SK-N-SH treated with all-trans-retinoic acid at 6 μM for 48 hours (cell line): ENCODE results near the gene KAT2B.

ENCODE experiments used
- BACH2 ChIP-seq: fragments of 250-450 bp; sonication (Bioruptor Pico); IDR thresholded peaks from 2 replicates; pipeline ENCODE4 v1.9.0; 2021; ENCODE audit warnings: mild to moderate bottlenecking, borderline replicate concordance
- CSDC2 ChIP-seq: fragments of 250-450 bp; sonication (Bioruptor Pico); IDR thresholded peaks from 2 replicates; pipeline ENCODE4 v1.5.0; 2020; ENCODE audit warnings: mild to moderate bottlenecking, moderate library complexity
- CSRNP3 ChIP-seq: fragments of 250-450 bp; sonication (Bioruptor Pico); IDR thresholded peaks from 2 replicates; pipeline ENCODE4 v1.5.1; 2021; ENCODE audit warnings: mild to moderate bottlenecking, moderate library complexity
- GLIS3 ChIP-seq: fragments of 250-450 bp; sonication (Bioruptor Pico); IDR thresholded peaks from 2 replicates; pipeline ENCODE4 v1.5.0; 2020; ENCODE audit warnings: mild to moderate bottlenecking, moderate library complexity
- ISL1 ChIP-seq: fragments of 250-450 bp; sonication (Bioruptor Pico); IDR thresholded peaks from 2 replicates; pipeline ENCODE4 v2.1.2; 2022; ENCODE audit warnings: mild to moderate bottlenecking, moderate library complexity
- PATZ1 ChIP-seq: fragments of 250-450 bp; sonication (Bioruptor Pico); IDR thresholded peaks from 2 replicates; pipeline ENCODE4 v1.8.0; 2020; ENCODE audit warnings: mild to moderate bottlenecking, moderate library complexity, borderline replicate concordance
- PPARA ChIP-seq: fragments of 250-450 bp; sonication (Bioruptor Pico); IDR thresholded peaks from 2 replicates; pipeline ENCODE4 v1.5.0; 2020; ENCODE audit warnings: mild to moderate bottlenecking, borderline replicate concordance
- SNAI2 ChIP-seq: fragments of 250-450 bp; sonication (Bioruptor Pico); IDR thresholded peaks from 2 replicates; pipeline ENCODE4 v1.5.0; 2020; ENCODE audit warnings: mild to moderate bottlenecking, moderate library complexity
- ZC3H10 ChIP-seq: fragments of 250-450 bp; sonication (Bioruptor Pico); IDR thresholded peaks from 2 replicates; pipeline ENCODE4 v1.5.1; 2021; ENCODE audit warnings: mild to moderate bottlenecking, moderate library complexity
- ZFP30 ChIP-seq: fragments of 450-650 bp; formaldehyde crosslinking; IDR thresholded peaks from 2 replicates; pipeline ENCODE4 v1.5.0; 2022; ENCODE audit warnings: mild to moderate bottlenecking, moderate library complexity
- ZNF565 ChIP-seq: fragments of 450-650 bp; formaldehyde crosslinking; conservative IDR thresholded peaks from 2 replicates; pipeline ENCODE4 v1.5.0; 2020; ENCODE audit warnings: low read depth, mild to moderate bottlenecking, moderate library complexity
- ZNF70 ChIP-seq: fragments of 450-650 bp; formaldehyde crosslinking; IDR thresholded peaks from 2 replicates; pipeline ENCODE4 v1.5.0; 2020; ENCODE audit warnings: mild to moderate bottlenecking, moderate library complexity
- ZNF8 ChIP-seq: fragments of 450-650 bp; formaldehyde crosslinking; IDR thresholded peaks from 2 replicates; pipeline ENCODE4 v1.5.0; 2020; ENCODE audit warnings: mild to moderate bottlenecking, moderate library complexity

GRCh38 chr3:20185679-20186599 lies 145.7 kb downstream of the KAT2B start, which contains the start of gene SGO1:
- no peak for TF ChIP-seq ZNF8 (CRISPR knock-in tag)
- TF ChIP-seq ZNF70 (CRISPR knock-in tag), result no peak
- TF ChIP-seq PATZ1 (CRISPR knock-in tag), result no peak
- TF ChIP-seq SNAI2 (CRISPR knock-in tag), result no peak
- TF ChIP-seq BACH2 (CRISPR knock-in tag), result no peak
- no peak for TF ChIP-seq CSDC2 (CRISPR knock-in tag)
- TF ChIP-seq ZFP30 (CRISPR knock-in tag), result no peak
- TF ChIP-seq GLIS3 (CRISPR knock-in tag), result no peak
- TF ChIP-seq ZNF565 (CRISPR knock-in tag), result no peak
- no peak for TF ChIP-seq PPARA (CRISPR knock-in tag)
- no peak for TF ChIP-seq CSRNP3 (CRISPR knock-in tag)
- no peak for TF ChIP-seq ISL1
- TF ChIP-seq ZC3H10 (CRISPR knock-in tag), result no peak
